NCI-H1417 treated with DMSO at 0.1 percent for 48 hours (cell line): Measurements from ENCODE around the gene RASIP1.
"Not testable (repeated sequence)": the region's sequence is repeated elsewhere in the genome, so short reads cannot be mapped to it uniquely, and the experiment has no call there.

Experiments
- DNase-seq: peaks from one replicate; lab custom pipeline; 2025; lab: John Stamatoyannopoulos, UW

Gene RASIP1

GRCh38 chr19:48713041-48713863 is 27.2 kb downstream of the RASIP1 start:
- no peak for DNase-seq

DNA sequence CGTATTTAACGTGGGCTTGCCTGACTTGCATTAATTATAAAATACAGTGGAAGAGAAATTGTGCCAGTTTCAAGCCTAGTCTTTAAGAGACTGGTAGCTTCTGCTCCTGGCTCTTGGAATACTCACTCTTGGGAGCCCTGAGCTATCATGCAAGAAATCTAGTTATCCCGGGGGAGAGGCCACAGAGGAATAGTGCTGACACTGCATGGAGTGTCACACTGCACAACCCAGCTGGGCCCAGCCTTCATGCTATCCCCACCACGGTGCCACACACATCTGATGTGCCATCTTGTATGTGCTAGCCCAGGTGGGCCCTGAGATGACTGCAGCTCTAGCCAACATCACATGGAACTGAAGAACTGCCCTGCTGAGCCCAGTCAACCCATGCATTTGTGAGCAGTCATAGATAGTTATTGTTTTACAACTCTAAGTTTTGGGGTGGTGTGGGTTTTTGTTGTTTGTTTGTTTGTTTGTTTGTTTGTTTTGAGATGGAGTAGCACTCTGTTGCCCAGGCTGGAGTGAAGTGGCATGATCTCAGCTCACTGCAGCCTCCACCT is 29.2 kb downstream of the RASIP1 start:
- no peak for DNase-seq

DNA sequence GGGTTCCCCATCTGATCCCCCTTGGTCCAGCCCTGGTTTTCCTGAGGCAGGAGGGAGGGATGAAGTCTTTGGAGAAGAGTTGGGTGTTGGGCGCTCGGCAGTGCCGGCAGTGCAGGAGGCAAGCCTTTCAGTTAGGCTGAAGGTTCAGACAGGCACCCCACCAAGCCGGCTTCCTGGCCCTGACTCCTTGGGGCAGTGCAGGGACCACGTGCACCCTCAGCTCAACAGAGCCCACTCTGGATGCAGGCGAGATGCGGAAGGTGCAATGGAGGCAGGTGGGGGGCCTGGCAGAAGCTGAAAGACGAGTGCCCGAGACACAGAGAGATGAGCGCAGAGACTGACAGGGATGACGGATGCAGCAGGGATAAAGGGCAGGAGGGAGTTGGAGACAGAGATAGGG is 31.9 kb downstream of the RASIP1 start:
- no peak for DNase-seq

DNA sequence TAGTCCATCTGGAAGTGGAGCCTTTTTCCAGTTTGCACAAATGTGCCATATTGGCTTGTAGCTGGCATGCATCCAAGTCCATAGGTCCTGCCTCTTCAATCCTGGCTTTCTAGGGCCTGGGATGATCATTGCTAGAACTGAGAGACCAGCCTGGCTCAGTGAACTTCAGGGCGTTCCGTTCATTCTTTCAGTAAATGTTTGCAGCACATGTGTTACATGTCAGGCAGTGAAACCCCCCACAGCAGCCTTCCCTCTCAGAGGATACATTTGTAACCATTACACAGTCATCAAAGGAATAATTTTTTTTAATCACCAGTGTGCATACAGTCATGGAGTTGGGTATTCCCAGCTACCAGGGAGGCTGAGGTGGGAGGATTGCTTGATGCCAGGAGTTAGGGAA is 35.0 kb downstream of the RASIP1 start:
- DNase-seq: no peak

DNA sequence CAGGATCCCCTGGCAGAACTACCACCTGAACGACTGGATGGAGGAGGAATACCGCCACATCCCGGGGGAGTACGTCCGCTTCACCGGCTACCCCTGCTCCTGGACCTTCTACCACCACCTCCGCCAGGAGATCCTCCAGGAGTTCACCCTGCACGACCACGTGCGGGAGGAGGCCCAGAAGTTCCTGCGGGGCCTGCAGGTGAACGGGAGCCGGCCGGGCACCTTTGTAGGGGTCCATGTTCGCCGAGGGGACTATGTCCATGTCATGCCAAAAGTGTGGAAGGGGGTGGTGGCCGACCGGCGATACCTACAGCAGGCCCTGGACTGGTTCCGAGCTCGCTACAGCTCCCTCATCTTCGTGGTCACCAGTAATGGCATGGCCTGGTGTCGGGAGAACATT is 37.1 kb downstream of the RASIP1 start:
- DNase-seq: no peak

DNA sequence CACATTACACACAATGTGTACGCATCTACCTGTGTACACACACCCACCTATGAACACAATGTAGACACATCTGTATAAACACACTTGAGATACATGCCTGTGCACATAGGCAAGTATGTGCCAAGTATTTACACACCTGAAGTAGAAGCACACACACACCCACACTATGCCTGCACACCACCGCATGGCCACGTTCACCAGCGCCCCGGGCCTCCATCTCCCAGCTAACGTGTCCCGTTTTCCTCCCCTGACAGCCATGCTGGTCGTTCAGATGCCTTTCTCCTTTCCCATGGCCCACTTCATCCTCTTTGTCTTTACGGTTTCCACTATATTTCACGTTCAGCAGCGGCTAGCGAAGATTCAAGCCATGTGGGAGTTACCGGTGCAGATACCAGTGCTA is 37.7 kb downstream of the RASIP1 start:
- DNase-seq: no peak

- DNase-seq: no peak
Observed at GRCh38 chr19:48698046-48698445, 42.4 kb downstream of the RASIP1 start.

DNA sequence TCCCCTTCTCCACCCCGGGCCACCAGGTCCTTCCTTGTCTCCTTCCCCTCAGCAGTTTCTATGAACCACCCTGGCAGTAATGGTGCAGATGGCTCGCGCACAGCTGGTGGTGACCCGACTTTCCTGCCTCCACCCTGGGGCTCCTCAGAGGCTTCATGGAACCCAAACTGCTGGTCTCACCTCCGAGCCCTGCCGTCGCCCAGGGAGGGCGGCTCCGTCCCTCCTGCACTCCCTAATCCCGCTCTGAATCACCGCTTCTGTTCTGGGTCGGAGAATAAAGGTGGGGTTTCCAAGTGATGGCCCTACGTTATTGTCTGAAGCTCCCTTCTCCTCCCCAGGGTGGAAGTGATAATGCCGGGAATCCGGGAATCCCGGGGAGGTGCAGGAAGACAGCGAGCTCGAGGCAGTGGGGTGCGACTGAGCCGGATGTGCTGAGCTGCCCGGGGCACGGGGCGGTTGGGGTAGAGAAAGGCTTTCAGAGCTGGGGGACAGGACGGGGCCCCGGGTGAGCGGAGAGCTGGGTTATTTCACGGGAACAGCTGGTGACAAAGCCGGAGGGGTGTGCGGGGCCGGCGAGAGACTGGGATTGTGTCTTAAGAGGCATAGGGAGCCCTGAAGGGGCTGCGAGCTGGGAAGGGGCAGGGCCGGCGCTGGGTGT is 43.9 kb downstream of the RASIP1 start:
- DNase-seq: no peak

- DNase-seq: no peak
Observed at GRCh38 chr19:48695743-48696352, 44.6 kb downstream of the RASIP1 start, which contains the start of gene FUT2. Gene FUT2 (plus strand): TSS chr19:48695971. CDS start chr19:48702957, 6,986 bp downstream.

DNA sequence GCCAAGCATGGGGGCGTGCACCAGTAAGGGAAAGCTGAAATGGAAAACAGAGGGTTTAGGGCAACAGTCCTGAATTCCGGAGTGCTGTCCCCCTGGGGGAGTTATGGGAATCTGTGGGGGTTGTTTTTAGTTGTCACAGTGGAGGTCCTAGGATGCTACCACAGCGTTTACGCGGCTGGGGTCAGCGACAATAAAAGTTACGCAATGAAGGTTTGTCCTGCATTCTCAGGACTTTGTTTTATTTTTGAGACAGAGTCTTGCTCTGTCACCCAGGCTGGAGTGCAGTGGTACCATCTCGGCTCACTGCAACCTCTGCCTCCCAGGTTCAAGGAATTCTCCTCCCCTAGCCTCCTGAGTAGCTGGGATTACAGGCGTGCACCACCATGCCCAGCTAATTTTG is 46.8 kb downstream of the RASIP1 start:
- not testable (repeated sequence) for DNase-seq

DNA sequence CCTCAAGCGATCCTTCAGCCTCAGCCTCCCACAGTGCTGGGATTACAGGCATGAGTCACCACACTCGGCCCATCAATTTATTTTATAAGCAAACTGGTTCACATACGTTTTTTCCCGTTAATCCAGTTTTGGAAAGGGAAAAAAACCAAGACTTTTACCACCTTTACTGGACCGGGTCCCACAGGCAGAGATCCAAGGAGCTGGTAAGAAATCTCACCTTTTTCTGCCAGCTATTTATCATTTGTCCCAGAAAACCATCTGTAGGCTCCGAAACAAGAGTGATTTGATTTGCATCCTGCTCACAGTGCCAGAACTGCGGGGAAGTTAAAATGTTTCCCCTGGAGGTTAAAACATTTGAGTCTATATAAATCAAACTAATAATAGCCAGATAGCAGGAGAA is 51.0 kb downstream of the RASIP1 start:
- no peak for DNase-seq

DNA sequence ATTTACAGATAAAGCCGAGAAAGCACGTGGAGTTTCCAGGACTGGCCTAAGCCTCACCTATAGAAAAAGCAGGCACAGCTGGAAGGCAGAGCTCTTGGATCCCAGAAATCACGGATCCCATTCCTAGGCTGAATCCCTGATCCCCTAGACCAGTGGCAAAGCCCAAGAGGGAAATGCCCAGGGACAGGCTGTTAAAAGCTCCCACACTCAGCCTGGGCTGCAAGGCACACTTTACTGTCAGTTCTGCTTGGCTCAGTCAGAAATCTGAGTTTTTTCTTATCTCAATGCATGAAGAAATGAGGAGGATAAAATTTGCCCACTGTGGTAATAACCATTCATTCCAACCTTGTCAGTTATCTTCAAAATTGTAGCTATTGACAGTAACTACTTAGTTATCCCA is 52.6 kb downstream of the RASIP1 start:
- no peak for DNase-seq

- not testable (repeated sequence) for DNase-seq
Observed at GRCh38 chr19:48686637-48687036, 53.8 kb downstream of the RASIP1 start.

GRCh38 chr19:48686088-48686487 is 54.3 kb downstream of the RASIP1 start:
- no peak for DNase-seq

- DNase-seq: no peak
Observed at GRCh38 chr19:48685583-48685982, 54.8 kb downstream of the RASIP1 start.

GRCh38 chr19:48683349-48683748 is 57.1 kb downstream of the RASIP1 start:
- no peak for DNase-seq

DNA sequence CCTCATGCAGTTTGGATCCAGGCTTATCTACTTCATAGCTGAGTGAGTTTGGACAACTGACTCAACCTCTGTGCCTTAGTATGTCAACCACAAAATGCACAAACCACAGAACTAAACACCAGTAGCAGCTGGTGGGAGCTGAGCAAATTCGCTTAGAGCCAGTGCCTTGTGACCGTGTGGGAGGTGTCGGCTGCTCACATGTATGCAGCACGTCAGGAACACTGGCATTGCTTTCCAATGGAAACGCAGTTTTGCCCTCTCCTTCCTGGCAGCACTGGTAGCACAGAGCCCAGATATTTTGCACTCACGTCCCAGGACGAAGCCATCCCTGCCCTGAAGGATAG is 59.3 kb downstream of the RASIP1 start:
- no peak for DNase-seq

DNA sequence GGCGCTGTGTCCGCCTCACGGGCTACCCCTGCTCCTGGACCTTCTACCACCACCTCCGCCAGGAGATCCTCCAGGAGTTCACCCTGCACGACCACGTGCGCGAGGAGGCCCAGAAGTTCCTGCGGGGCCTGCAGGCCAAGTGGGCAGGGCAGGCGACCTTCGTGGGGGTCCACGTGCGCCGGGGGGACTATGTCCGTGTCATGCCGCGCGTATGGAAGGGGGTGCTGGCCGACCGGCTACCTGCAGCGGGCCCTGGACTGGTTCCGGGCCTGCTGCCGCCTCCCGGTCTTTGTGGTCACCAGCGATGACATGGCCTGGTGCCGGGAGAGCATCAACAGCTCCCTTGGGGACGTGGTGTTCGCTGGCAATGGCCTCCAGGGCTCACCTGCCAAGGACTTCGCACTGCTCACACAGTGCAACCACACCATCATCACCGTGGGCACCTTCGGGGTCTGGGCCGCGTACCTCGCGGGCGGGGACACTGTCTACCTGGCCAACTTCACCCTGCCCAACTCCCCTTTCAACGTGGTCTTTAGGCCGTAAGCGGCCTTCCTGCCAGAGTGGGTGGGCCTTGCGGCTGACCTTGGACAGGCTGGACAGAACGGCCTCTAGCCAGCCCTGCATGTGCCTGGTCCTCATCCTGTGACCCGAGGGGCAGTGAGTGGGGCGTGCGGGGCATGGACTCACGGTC is 59.8 kb downstream of the RASIP1 start:
- DNase-seq: no peak

DNA sequence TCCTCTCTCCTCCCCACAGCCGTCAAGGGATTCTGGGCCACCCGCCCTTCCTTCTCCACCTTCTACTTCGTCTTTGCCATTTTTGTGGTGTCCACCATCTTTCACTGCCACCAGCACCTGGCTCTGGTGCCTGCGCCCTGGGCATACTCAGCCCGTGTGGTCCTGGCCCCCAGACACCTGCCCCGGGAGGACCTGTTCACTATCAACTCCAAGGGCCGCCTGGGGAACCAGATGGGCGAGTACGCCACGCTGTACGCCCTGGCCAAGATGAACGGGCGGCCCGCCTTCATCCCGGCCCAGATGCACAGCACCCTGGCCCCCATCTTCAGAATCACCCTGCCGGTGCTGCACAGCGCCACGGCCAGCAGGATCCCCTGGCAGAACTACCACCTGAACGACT is 60.4 kb downstream of the RASIP1 start:
- DNase-seq: not testable (repeated sequence)

- no peak for DNase-seq
Observed at GRCh38 chr19:48678201-48678600, 62.2 kb downstream of the RASIP1 start.

DNA sequence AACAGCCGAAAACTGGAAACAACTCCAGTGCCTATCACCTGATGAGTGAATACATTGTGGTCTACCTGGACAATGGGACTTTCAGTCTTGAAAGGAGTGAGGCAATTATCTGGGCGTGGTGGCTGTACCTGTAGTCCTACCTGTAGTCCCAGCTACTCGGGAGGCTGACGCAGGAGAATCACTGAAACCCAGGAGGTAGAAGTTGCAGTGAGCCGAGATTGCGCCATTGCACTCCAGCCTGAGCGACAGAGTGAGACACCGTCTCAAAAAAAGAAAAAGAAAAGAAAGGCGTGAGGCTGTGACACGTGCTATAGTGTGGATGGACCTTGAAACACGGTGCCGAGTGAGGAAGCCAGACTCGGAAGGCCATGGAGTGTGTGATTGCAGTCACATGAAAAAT is 63.5 kb downstream of the RASIP1 start:
- DNase-seq: no peak

GRCh38 chr19:48676487-48676886 is 63.9 kb downstream of the RASIP1 start:
- no peak for DNase-seq
